Right lobe of liver (tissue), 6 donors: ENCODE measurements around the gene RBM19. TPM values are rescaled to one million over a fixed set of nuclear protein-coding genes. Genes with fewer than 3 reads are reported as not detected.
"Not testable (repeated sequence)": the region's sequence is repeated elsewhere in the genome, so short reads cannot be mapped to it uniquely, and the experiment has no call there.

Experiments
- ATAC-seq, 4 donors: fragments of 200-7000 bp; cut with Tn5 transposase; one replicate each; pipeline ENCODE4 v1.9.1; 2020; ENCODE audit warnings: mild to moderate bottlenecking in 4 of 4, moderate library complexity in 4 of 4
- DNase-seq, 3 donors: peaks; one replicate each; pipeline ENCODE4 v3.0.0-alpha.2; 2020
- H3K27ac ChIP-seq, 3 donors: fragments of 200-600 bp; one replicate each; pipeline ENCODE4 v1.8.0; 2022
- H3K27me3 ChIP-seq, 2 donors: fragments of 200-600 bp; one replicate each; pipeline ENCODE4 v1.8.0; 2022
- H3K36me3 ChIP-seq, 4 donors: fragments of 200-600 bp; sonication (generic) in 1 of 4; one replicate each; pipeline versions ENCODE4 v1.5.1 to v1.8.0; 2017 to 2022; ENCODE audit warnings: control low read depth in 1 of 4
- H3K4me1 ChIP-seq, 4 donors: fragments of 200-600 bp; sonication (generic) in 1 of 4; one replicate each; pipeline versions ENCODE4 v1.5.1 to v1.8.0; 2017 to 2022; ENCODE audit warnings: control low read depth in 1 of 4
- H3K4me3 ChIP-seq, 3 donors: fragments of 200-600 bp; one replicate each; pipeline ENCODE4 v1.8.0; 2022
- H3K9me3 ChIP-seq, 4 donors: fragments of 200-600 bp; sonication (generic) in 1 of 4; one replicate each; pipeline versions ENCODE4 v1.5.1 to v1.8.0; 2017 to 2022; ENCODE audit warnings: control low read depth in 1 of 4
- CTCF ChIP-seq, 4 donors: fragments of 200-600 bp in 3 of 4; fragments of 450-650 bp in 1 of 4; IDR thresholded peaks; one replicate each; pipeline versions ENCODE4 v1.5.1 to v1.8.0; 2016 to 2022; ENCODE audit warnings: antibody characterized with exemption in 4 of 4, mild to moderate bottlenecking in 2 of 4
- POLR2A ChIP-seq: fragments of 450-650 bp; IDR thresholded peaks from one replicate; pipeline ENCODE4 v1.6.1; 2017; ENCODE audit warnings: antibody characterized with exemption, mild to moderate bottlenecking
- WGBS: methylation state at CpG from one replicate; pipeline ENCODE4 v1.1.6; 2018; ENCODE audit warnings: low coverage, low lambda C conversion rate; ENCODE audit not compliant: insufficient coverage; ENCODE audit errors: missing lambda C conversion rate; 5-methylcytosine and 5-hydroxymethylcytosine counted together
- intact Hi-C, 2 donors: fragments of 100-400 bp; cut with DNase I; formaldehyde crosslinking; loops; one replicate each; pipeline versions ENCODE4 v1.11.2 to v1.14.1; 2022
- total RNA-seq, 6 experiments: library from RNA; depleted of rRNA in 2 of 6; stranded (reverse); fragments of >200 nt in 2 of 6; fragmentation: NEBNext Ultra II Directional in 3 of 6; extraction: Animal tissue kit (Norgen Biotek cat#: 25700) in 3 of 6; gene quantifications; one replicate each; pipeline versions ENCODE4 v1.1.0 to v1.2.4, GENCODE V29; 2016 to 2023
- donor health status: DM: no; HTN: yes; CAD: no.
- donor health status: DM: no; HTN: no; CAD: no.
- donor health status: DM: no; HTN: no; CAD: no.
- donor health status: DM: no; HTN: yes; CAD: no.
- donor health status: DM: no; HTN: yes; CAD: no.

The RBM19 gene
- total RNA-seq, 6 experiments from 2014 or later, result 11.3 to 17.2 (median 14.2) TPM

- 100% methylated on average over 1 of the region's 3 CpGs for WGBS
- DNase-seq (no peak), ATAC-seq (no peak)
- no peak overlapping the region for H3K4me3 ChIP-seq
- no peaks in the 10 kb centered on the region for H3K4me1 ChIP-seq
- no peaks in the 10 kb centered on the region for H3K36me3 ChIP-seq
- H3K27ac ChIP-seq, result no peak overlapping the region
- intact Hi-C loops, result no loop called here
- TF ChIP-seq CTCF (IDR thresholded peaks at IDR 0.05) (no peak), POLR2A (no peak)
- no peaks in the 10 kb centered on the region for H3K9me3 ChIP-seq
- H3K27me3 ChIP-seq, result no peaks in the 10 kb centered on the region
These were observed 27.9 kb upstream of the RBM19 start for GRCh38 chr12:113994051-113994450.

DNA sequence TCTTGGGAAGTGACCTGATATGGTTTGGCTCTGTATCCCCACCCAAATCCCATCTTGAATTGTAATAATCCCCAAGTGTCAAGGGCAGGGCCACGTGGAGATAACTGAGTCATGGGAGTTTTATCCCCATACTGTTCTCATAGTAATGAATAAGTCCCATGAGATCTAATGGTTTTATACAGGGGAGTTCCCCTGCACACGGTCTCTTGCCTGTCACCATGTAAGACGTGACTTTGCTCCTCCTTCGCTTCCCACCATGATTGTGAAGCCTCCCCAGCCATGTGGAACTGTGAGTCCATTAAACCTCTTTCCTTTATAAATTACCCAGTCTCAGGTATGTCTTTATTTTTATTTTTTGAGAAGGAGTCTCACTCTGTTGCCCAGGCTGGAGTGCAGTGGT, 26.6 kb upstream of the RBM19 start:
- H3K27me3 ChIP-seq, H3K4me1 ChIP-seq, H3K9me3 ChIP-seq, intact Hi-C loops, ATAC-seq, H3K4me3 ChIP-seq, DNase-seq, H3K36me3 ChIP-seq, H3K27ac ChIP-seq: not testable (repeated sequence)
- WGBS, result 67% methylated on average over 4 of the region's 4 CpGs

- H3K9me3 ChIP-seq, result no peaks in the 10 kb centered on the region
- H3K4me1 ChIP-seq, result no peaks in the 10 kb centered on the region
- 76% methylated on average over 6 of the region's 6 CpGs for WGBS
- no peak for ATAC-seq
- intact Hi-C loops, result no loop called here
- no peak overlapping the region for H3K4me3 ChIP-seq
- H3K27ac ChIP-seq, result no peak overlapping the region
- no peaks in the 10 kb centered on the region for H3K27me3 ChIP-seq
- H3K36me3 ChIP-seq, result no peaks in the 10 kb centered on the region
- DNase-seq, result no peak
- TF ChIP-seq CTCF (IDR thresholded peaks at IDR 0.05) (no peak), POLR2A (no peak)
These were observed 25.3 kb upstream of the RBM19 start for GRCh38 chr12:113991224-113992044.

GRCh38 chr12:113990250-113991223, 24.4 kb upstream of the RBM19 start:
- no peak for ATAC-seq
- no peaks in the 10 kb centered on the region for H3K36me3 ChIP-seq
- H3K4me3 ChIP-seq, result no peak overlapping the region
- no peak for TF ChIP-seq CTCF (IDR thresholded peaks at IDR 0.05)
- TF ChIP-seq POLR2A, result no peak
- no peak for DNase-seq
- no peaks in the 10 kb centered on the region for H3K4me1 ChIP-seq
- H3K27ac ChIP-seq, result no peak overlapping the region
- H3K27me3 ChIP-seq, result no peaks in the 10 kb centered on the region
- intact Hi-C loops, result no loop called here
- no peaks in the 10 kb centered on the region for H3K9me3 ChIP-seq
- 30% methylated on average over 10 of the region's 10 CpGs for WGBS
